Colonic mucosa (tissue), 4 donors: ENCODE measurements around the gene TBC1D16. TPM values are rescaled to one million over a fixed set of nuclear protein-coding genes. Genes with fewer than 3 reads are reported as not detected.
"Not testable (repeated sequence)": the region's sequence is repeated elsewhere in the genome, so short reads cannot be mapped to it uniquely, and the experiment has no call there.

Experiments used
- DNase-seq: peaks from one replicate; pipeline ENCODE4 v3.0.0-alpha.2; 2020
- H3K27ac ChIP-seq: fragments of 200-600 bp; one replicate; pipeline ENCODE4 v1.8.0; 2021
- H3K27me3 ChIP-seq: fragments of 200-600 bp; one replicate; pipeline ENCODE4 v1.8.0; 2021
- H3K36me3 ChIP-seq: fragments of 200-600 bp; one replicate; pipeline ENCODE4 v1.8.0; 2021
- H3K4me1 ChIP-seq: fragments of 200-600 bp; one replicate; pipeline ENCODE4 v1.8.0; 2021; ENCODE audit warnings: mild to moderate bottlenecking
- H3K4me3 ChIP-seq: fragments of 200-600 bp; one replicate; pipeline ENCODE4 v1.8.0; 2021
- H3K9ac ChIP-seq, 2 donors: one replicate each; pipeline ENCODE4 v1.7.0; 2013; ENCODE audit warnings: control low read depth in 2 of 2, low read depth in 2 of 2, low read length in 2 of 2
- H3K9me3 ChIP-seq: fragments of 200-600 bp; one replicate; pipeline ENCODE4 v1.8.0; 2021
- intact Hi-C: fragments of 100-400 bp; cut with DNase I; formaldehyde crosslinking; loops from one replicate; pipeline ENCODE4 v1.14.1; 2022
- total RNA-seq, 2 donors: library from RNA; stranded (reverse); fragmentation: NEBNext Ultra II Directional in 1 of 2; extraction: Animal tissue kit (Norgen Biotek cat#: 25700) in 1 of 2; gene quantifications; one replicate each; pipeline ENCODE4 v1.2.1, GENCODE V29; 2021
- TF ChIP-seq, protein P1 (sequence below): fragments of 200-600 bp; IDR thresholded peaks from one replicate; pipeline ENCODE4 v1.8.0; 2022; ENCODE audit warnings: antibody characterized with exemption, mild to moderate bottlenecking
- donor health status: healthy.
- donor health status: DM: no; HTN: no; CAD: no.
- donor health status: DM: no; HTN: no; CAD: no.

Gene TBC1D16
- total RNA-seq, 2 donors from 2014 or later = 14.4 to 19.8 TPM

DNA sequence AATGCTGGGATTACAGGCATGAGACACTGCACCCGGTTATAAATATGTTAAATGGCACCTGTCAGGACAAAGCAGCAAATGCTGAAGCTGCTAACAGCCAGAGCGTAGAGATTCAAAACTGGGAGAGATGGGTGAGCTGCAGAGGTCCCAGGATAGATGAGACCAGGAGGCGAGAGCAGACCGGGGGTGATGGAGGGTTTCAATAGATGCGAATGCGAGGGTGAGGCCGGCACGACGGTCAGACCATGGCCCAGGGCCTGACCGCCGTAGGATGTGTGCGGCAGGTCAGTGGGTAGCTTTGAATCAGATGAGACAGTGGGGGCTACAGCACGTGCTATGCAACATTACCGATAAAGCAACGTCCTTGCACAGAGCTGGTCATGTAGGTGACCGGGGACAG, 15.0 kb upstream of the TBC1D16 start:
- Histone ChIP-seq H3K4me1 (no peaks in the 10 kb centered on the region), H3K36me3 (no peaks in the 10 kb centered on the region), H3K27me3 (no peaks in the 10 kb centered on the region), H3K9me3 (no peaks in the 10 kb centered on the region), H3K4me3 (no peak overlapping the region), H3K27ac (no peak overlapping the region), H3K9ac (no peak overlapping the region)
- TF ChIP-seq, protein P1, sequence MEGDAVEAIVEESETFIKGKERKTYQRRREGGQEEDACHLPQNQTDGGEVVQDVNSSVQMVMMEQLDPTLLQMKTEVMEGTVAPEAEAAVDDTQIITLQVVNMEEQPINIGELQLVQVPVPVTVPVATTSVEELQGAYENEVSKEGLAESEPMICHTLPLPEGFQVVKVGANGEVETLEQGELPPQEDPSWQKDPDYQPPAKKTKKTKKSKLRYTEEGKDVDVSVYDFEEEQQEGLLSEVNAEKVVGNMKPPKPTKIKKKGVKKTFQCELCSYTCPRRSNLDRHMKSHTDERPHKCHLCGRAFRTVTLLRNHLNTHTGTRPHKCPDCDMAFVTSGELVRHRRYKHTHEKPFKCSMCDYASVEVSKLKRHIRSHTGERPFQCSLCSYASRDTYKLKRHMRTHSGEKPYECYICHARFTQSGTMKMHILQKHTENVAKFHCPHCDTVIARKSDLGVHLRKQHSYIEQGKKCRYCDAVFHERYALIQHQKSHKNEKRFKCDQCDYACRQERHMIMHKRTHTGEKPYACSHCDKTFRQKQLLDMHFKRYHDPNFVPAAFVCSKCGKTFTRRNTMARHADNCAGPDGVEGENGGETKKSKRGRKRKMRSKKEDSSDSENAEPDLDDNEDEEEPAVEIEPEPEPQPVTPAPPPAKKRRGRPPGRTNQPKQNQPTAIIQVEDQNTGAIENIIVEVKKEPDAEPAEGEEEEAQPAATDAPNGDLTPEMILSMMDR = no peak
- no peak for DNase-seq
- intact Hi-C loops = no loop called here

DNA sequence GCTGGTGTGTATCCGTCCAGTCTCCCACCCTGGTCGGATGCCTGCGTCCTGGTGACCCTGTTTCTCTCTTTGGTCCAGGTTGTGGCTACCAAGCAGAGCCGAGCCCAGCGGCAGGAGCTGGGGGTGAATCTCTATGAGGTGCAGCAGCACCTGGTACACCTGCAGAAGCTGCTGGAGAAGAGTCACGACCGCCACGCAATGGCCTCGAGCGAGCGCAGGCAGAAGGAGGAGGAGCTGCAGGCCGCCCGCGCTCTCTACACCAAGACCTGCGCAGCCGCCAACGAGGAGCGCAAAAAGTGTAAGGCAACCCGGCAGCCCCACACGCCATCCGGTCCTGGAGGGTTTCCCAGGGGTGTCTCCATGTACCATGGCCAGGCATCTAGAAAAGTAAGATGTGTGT, 14.3 kb upstream of the TBC1D16 start:
- no peak for DNase-seq
- H3K9me3 ChIP-seq = no peaks in the 10 kb centered on the region
- TF ChIP-seq, protein P1 = no peak
- no peaks in the 10 kb centered on the region for H3K4me1 ChIP-seq
- no peaks in the 10 kb centered on the region for H3K36me3 ChIP-seq
- H3K9ac ChIP-seq = no peak overlapping the region
- intact Hi-C loops = no loop called here
- no peak overlapping the region for H3K4me3 ChIP-seq
- H3K27me3 ChIP-seq = no peaks in the 10 kb centered on the region
- no peak overlapping the region for H3K27ac ChIP-seq

DNA sequence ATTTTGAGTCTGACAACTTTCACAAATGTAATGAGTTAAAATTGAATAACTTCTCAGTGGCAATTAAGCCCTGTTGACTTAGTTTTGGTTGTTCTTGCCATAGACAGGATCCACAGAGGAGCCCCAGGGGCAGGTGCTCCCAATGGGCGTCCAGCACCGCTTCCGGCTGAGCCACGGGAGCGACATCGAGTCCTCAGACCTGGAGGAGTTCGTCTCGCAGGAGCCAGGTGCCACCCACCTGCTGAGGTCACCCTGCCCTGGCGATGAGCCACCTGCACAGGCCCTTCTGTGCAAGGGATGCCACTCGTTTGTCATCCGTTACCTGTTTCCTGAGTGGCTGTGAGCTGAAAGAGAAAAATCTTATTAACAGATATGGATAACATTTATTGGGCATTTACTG, 11.5 kb upstream of the TBC1D16 start:
- H3K9me3 ChIP-seq = no peaks in the 10 kb centered on the region
- H3K4me1 ChIP-seq = no peaks in the 10 kb centered on the region
- TF ChIP-seq, protein P1 = no peak
- H3K4me3 ChIP-seq = no peak overlapping the region
- H3K27ac ChIP-seq = no peak overlapping the region
- no peaks in the 10 kb centered on the region for H3K36me3 ChIP-seq
- no peak for DNase-seq
- H3K9ac ChIP-seq = no peak overlapping the region
- H3K27me3 ChIP-seq = no peaks in the 10 kb centered on the region
- intact Hi-C loops = no loop called here

DNA sequence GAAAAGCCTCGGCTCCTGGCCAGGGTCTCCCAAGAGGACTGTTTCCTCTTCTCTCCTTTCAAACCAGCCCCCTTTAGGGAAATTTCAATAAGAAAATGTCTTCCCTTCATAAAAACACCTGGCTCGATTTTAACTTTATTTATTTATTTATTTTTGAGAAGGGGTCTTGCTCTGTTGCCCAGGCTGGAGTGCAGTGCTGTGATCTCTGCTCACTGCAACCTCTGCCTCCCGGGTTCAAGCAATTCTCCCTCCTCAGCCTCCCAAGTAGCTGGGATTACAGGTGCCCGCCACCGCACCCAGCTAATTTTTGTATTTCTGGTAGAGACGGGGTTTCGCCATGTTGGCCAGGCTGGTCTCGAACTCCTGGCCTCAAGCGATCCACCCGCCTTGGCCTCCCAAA, 11.0 kb upstream of the TBC1D16 start:
- H3K27ac ChIP-seq, H3K36me3 ChIP-seq, DNase-seq, H3K9me3 ChIP-seq, intact Hi-C loops, H3K27me3 ChIP-seq, H3K9ac ChIP-seq, H3K4me1 ChIP-seq, H3K4me3 ChIP-seq: not testable (repeated sequence)

DNA sequence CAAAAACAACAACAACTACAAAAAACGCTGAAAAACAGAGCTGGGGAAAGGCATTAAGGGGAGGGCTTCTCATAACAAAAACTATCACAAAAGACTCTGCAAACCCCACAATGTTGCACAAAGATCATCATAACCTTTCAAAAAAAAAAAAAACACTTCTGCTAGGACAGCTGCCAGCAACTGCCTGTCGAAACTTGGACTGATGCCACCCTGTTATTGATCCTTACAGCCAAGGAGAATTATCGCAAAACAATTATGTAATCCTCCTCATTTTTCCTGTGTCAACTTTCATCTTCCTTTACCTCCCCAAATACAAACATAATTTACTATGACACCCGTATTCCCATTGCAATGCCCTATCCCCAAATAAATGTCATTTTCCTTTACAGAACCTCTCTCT, 10.0 kb upstream of the TBC1D16 start:
- intact Hi-C loops = no loop called here
- Histone ChIP-seq H3K4me3 (no peak overlapping the region), H3K9me3 (no peaks in the 10 kb centered on the region), H3K4me1 (no peaks in the 10 kb centered on the region), H3K9ac (no peak overlapping the region), H3K36me3 (no peaks in the 10 kb centered on the region), H3K27ac (no peak overlapping the region), H3K27me3 (no peaks in the 10 kb centered on the region)
- TF ChIP-seq, protein P1 = no peak
- DNase-seq = no peak

DNA sequence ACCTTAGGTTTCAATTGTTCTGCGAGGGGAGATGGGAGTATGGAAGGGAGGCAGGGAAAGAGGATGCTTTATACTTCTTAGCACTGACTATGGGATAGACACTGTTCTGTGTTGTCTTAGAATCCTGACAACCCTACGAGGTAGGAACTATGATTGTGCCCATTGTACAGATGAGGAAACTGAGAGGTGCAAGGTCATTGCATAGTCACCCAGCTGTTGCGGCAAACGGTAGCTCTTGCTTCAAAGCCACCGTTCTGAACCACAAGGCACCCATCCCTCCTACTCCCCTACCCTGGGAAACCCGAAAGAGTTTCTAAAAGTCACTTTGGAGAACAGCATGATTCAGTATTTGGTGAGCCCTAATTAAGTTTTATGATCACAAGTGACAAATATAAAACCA, 8.3 kb upstream of the TBC1D16 start:
- intact Hi-C loops = no loop called here
- no peak for DNase-seq
- no peaks in the 10 kb centered on the region for H3K36me3 ChIP-seq
- no peak overlapping the region for H3K4me3 ChIP-seq
- no peaks in the 10 kb centered on the region for H3K4me1 ChIP-seq
- no peak overlapping the region for H3K27ac ChIP-seq
- H3K9me3 ChIP-seq = no peaks in the 10 kb centered on the region
- TF ChIP-seq, protein P1 = no peak
- no peaks in the 10 kb centered on the region for H3K27me3 ChIP-seq
- no peak overlapping the region for H3K9ac ChIP-seq
